Measurements from ENCODE around the gene TMEM81.

Gene TMEM81

DNA sequence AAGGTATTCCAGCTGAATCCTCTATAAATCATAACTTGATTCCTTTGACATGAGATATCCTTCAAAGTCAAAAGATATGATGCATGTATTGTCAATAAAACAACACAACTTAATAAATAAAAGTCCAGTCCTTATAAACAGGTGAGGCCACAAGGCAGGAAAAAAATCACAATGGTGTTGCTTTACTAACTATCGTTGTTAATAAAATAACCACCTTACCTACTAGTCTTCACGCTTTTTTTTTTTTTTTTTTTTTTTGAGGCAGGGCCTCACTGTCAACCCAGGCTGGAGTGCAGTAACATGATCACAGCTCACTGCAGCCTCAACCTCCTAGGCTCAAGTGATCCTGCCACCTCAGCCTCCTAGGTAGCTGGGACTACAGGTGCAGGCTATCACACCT lies at the start of gene TMEM81:
Gene TMEM81 (minus strand): TSS at position 101 of the 400 bp plus-strand sequence. CDS start 140 bp downstream, outside the sequence.
- DNase-seq (ENCODE audit: extremely low spot score, insufficient read length, low read depth) (no peak), FAIRE-seq (no peak)

- no peak for DNase-seq (ENCODE audit: extremely low spot score, insufficient read length, low read depth)
- FAIRE-seq: no peak
Measured at GRCh38 chr1:205133287-205133686, 49.0 kb upstream of the TMEM81 start.

GRCh38 chr1:205129447-205130029 lies 45.3 kb upstream of the TMEM81 start:
- DNase-seq (ENCODE audit: extremely low spot score, insufficient read length, low read depth) (no peak), FAIRE-seq (no peak)

- FAIRE-seq: no peak
- DNase-seq (ENCODE audit: extremely low spot score, insufficient read length, low read depth): no peak
Measured at GRCh38 chr1:205128050-205128449, 43.8 kb upstream of the TMEM81 start.

DNA sequence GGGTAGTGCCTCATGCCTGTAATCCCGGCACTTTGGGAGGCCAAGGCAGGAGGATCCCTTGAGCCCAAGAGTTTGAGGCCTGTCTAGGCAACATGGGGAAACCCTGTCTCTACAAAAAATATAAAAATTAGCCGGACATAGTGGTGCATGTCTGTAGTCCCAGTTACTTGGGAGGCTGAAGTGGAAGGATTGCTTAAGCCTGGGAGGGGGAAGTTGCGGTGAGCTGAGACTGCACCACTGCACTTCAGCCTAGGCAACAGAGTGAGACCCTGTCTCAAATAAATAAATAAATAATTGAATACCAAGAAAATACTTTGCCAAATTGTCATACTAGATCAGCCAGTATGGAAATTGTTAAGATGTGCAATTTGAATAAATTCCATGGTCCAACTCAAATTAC lies 43.4 kb upstream of the TMEM81 start:
- no peak for FAIRE-seq

GRCh38 chr1:205124726-205125125 lies 40.5 kb upstream of the TMEM81 start:
- DNase-seq (ENCODE audit: extremely low spot score, insufficient read length, low read depth) (no peak), FAIRE-seq (peak; percentile 60)

More for the DNA sequence above, 43.4 kb upstream of the TMEM81 start:
- no peak for DNase-seq (ENCODE audit: extremely low spot score, insufficient read length, low read depth)

DNA sequence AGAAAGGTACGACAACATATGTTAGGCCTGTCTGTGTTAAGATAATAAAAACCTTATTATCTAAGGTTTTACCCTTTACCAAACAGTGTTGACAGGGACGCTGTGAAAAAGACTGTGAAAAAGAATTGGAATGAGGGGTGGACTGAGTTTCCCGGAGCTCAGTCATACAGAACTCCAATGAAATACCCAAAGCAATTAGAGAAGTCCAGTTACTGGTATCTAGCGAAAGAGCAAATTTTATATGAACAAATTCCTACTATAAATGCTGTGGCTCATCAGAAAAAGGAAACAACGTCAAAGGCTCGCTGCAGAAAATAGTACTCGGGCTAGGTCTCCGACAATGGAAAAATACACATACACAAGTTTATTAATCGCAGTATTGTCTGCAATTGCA lies 38.2 kb upstream of the TMEM81 start:
- no peak for FAIRE-seq
- DNase-seq (ENCODE audit: extremely low spot score, insufficient read length, low read depth): no peak

DNA sequence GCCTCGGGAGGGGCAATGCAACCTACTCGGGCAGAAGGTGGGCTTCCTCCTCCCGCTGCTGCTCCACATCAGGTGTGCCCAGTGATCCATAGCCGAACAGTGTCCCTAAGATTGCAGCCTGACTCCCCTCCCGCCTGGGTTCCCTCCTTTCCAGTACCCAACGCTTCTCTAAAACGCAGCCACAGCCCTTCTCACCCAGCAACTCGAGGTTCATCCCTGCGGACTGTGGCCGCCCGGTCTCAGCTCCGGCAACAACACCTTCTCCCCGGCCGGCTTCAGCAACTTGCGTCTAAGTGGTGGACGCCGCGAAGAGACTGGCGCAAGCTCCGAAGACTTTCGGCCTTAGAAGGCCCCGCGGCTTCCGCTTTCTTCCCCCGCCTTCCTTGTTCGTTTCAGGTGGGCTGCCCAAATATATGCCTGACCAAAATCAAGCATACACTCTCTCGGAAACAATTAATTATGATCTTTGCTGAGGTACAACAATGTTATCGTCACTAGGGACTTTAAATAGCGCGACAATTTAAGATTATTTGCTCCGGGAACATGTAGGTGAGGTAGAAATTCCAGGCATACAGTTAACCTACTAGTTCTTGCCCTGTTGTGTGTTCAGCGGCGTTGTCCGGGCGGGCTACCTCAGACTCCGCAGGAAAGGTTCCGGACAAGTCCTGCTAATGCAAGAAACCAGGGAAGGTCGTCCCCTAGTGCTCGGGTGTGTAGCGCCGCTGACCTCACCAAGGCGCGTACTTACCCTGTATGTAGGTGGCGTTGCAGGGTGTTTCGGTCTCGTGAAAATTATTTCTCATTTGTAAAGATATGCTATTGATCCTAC lies 37.6 kb upstream of the TMEM81 start, which contains the start of gene RBBP5:
Gene RBBP5 (minus strand): TSS at position 319 of the 829 bp plus-strand sequence. CDS start 105 bp downstream, at position 214.
- FAIRE-seq (peak; percentile 96), DNase-seq (ENCODE audit: extremely low spot score, insufficient read length, low read depth) (peak; percentile 84)

- no peak for FAIRE-seq
- no peak for DNase-seq (ENCODE audit: extremely low spot score, insufficient read length, low read depth)
Measured at GRCh38 chr1:205118752-205119151, 34.5 kb upstream of the TMEM81 start.

GRCh38 chr1:205111354-205111753 lies 27.1 kb upstream of the TMEM81 start:
- DNase-seq (ENCODE audit: extremely low spot score, insufficient read length, low read depth) (no peak), FAIRE-seq (no peak)

DNA sequence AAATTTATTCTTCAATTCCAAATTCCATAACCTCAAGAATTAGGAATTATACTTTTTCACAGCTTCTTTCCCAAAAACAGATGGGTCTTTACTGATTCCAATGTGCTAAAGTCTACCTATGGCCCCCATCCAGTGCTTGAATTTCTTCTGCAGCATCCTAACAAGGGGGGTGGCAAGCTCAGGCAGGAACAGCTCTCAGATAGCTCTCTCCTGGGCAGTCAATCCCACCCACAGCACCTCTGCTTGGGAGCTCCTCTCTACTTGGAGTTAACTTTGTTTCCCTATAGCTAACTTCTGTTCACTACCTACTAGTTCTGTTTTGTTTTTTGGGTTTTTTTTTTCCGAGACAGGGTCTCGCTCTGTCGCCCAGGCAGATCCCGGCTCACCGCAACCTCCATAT lies 25.5 kb upstream of the TMEM81 start:
- DNase-seq (ENCODE audit: extremely low spot score, insufficient read length, low read depth) (no peak), FAIRE-seq (no peak)

- FAIRE-seq (no peak), DNase-seq (ENCODE audit: extremely low spot score, insufficient read length, low read depth) (no peak)
Measured at GRCh38 chr1:205109269-205109668, 25.0 kb upstream of the TMEM81 start.

- no peak for DNase-seq (ENCODE audit: extremely low spot score, insufficient read length, low read depth)
- no peak for FAIRE-seq
Measured at GRCh38 chr1:205108464-205108863, 24.2 kb upstream of the TMEM81 start.

DNA sequence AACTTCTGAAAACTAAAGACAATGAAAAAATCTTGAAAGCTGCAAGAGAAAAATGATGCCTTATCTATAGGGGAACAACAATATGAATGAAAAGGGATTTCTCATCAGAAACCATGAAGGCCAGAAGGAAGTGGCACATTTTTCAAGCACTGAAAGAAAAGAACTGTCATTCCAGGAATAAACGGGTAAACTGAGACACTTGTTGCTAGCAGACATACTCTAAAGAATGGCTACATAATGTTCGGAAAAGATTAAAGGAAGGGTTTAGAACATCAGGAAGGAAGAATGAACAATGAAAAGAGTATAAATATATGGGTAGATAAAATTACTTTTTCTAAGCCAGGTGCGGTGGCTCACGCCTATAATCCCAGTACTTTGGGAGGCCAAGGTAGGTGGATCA lies 23.1 kb upstream of the TMEM81 start:
- FAIRE-seq (no peak), DNase-seq (ENCODE audit: extremely low spot score, insufficient read length, low read depth) (no peak)

DNA sequence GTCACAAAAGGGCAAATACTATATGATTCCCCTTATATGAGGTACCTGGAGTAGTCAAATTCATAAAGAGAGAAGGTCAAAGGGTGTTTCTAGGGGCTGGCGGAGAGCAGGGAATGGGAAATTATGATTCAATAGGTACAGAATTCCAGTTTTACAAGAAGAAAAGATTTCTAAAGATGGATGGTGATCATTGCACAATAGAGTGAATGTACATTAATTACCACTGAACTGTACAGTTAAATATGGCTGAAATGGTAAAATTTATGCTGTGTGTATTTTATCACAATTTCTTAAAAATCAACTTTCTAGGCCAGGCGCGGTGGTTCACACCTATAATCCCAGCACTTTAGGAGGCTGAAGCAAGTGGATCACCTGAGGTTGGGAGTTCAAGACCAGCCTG lies 18.1 kb upstream of the TMEM81 start:
- FAIRE-seq (no peak), DNase-seq (ENCODE audit: extremely low spot score, insufficient read length, low read depth) (no peak)

DNA sequence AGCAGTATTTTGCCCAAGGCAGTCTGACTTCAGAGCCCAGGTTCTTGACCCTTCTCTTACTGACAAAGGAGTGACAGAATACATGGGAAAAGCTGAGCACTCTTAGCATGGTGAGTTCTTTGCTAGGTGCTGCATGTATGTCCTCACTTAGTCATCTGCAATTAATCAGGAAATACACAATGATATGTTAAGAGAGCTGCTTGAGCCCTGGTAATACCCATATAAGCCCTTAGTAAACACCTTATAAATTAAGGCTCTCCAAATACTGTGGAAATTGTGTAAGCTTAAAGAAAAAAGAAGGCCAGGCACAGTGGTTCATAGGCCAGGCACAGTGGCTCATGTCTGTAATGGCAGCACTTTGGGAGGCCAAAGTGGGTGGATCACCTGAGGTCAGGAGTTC lies 14.0 kb upstream of the TMEM81 start:
- no peak for FAIRE-seq
- DNase-seq (ENCODE audit: extremely low spot score, insufficient read length, low read depth): no peak

DNA sequence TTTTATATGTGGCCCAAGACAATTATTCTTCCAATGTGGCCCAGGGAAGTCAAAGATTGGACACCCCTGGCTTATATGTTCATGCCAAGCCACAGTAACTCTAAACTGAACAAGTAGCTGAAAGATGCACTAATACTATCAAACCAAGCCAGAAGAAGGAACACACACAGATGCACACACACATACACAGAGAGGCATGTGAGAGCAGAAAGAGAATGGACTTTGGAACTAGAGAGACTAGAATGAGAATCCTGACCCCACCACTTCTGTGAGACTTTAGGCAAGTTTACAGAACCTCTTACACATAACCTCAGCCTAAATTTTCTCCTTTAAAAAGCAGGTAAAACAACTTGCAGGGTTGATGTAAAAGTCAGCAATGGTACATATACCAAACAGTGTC lies 11.2 kb upstream of the TMEM81 start:
- no peak for DNase-seq (ENCODE audit: extremely low spot score, insufficient read length, low read depth)
- no peak for FAIRE-seq

DNA sequence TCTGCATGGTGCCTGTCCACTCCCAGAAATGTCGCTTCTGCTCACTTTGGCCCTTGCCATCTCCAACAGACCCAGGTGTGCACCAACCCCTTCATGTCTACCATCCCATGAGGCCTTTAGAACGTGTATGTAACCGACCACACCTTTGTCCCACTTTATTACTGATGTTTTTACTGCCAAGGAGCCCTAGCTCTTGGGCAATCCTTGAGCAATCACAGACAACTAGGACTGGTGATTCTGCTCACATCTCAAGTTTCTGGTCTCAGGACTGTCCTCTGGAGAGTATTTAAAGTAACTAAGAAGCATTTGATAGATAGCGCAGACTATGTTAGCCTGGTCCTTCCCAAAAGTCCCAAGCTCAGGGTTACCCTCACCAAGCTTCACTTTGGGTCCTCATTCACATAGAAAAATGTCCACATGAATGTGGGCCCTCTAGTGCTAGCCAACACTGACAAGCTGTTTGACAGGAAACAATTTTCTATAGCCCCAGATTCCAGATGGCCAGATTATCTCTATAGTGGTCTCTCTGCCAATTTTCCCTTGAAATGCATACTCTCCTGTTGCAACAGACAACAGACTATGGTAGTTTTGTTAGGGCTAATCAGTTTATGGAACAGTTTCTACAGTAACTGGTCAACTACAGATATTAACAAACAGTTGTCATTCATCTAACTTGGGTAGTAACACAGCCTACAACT lies 6.9 kb upstream of the TMEM81 start:
- no peak for DNase-seq (ENCODE audit: extremely low spot score, insufficient read length, low read depth)
- no peak for FAIRE-seq

- DNase-seq (ENCODE audit: extremely low spot score, insufficient read length, low read depth): no peak
- FAIRE-seq: no peak
Measured at GRCh38 chr1:205088341-205088740, 4.1 kb upstream of the TMEM81 start.

DNA sequence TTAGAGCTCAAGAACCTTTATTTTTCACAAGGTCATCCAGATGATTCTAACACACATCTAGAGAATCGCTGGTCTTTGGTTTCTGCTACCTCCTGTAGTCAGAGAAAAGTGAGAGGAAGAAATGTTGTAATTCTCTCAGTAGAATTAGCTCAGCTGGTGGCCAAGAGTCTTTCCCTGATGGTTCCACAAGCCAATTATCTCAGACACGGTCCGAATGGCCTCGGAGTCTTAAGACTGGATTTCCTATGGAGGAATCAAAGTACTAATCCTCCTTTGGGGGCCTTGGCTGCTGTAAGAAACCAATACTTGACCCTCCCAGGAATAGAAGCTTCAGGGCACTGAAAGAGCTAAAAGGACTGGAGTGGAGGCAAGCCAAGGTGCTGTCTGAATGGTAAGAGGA lies 1.8 kb downstream of the TMEM81 start:
- FAIRE-seq: no peak
- DNase-seq (ENCODE audit: extremely low spot score, insufficient read length, low read depth): no peak

- DNase-seq (ENCODE audit: extremely low spot score, insufficient read length, low read depth): no peak
- no peak for FAIRE-seq
Measured at GRCh38 chr1:205077934-205078311, 6.3 kb downstream of the TMEM81 start.
